GM12874 (cell line): ENCODE data around the gene CTIF.

Experiments
- CTCF ChIP-seq: IDR thresholded peaks from 2 replicates; pipeline ENCODE4 v1.5.1; 2011; ENCODE audit warnings: low read depth, mild to moderate bottlenecking, control low read depth, low read length, moderate library complexity; ENCODE audit not compliant: insufficient read depth

The CTIF gene

DNA sequence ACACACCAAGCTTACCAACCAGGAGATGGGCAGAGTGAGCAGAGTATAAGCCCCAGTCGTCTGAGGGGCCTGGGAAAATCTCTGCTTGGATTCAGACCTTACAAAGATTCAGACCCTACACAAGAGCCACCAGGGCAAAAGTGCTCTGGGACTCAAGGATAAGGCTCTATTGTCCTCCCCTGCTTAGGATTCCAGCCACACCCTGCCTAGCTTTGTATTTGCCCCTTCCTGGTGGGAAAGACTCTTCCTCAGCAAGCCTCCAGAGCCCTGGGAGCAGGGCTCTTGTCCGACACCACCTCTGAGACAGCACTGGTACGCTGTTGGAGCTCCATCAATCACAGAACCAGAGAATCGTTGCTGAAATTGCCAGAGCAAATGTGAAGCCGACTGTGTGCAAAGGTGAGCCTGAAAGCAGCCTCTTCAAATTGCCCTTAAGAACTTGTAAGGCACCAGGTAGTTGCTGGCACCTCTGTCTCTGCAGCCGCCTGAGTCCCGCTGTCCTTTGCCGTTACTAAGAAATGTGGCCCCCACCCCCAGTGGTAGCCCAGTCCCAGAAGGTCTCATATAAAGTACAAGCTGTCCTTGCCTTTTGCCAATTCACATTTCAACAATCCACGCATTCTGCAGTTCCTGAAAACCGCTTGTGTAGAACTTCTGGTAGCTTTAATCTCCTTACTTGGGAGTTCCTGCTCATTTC is 148.7 kb downstream of the CTIF start:
- no peak for TF ChIP-seq CTCF

GRCh38 chr18:48688961-48689360 is 150.1 kb downstream of the CTIF start:
- TF ChIP-seq CTCF, result no peak

DNA sequence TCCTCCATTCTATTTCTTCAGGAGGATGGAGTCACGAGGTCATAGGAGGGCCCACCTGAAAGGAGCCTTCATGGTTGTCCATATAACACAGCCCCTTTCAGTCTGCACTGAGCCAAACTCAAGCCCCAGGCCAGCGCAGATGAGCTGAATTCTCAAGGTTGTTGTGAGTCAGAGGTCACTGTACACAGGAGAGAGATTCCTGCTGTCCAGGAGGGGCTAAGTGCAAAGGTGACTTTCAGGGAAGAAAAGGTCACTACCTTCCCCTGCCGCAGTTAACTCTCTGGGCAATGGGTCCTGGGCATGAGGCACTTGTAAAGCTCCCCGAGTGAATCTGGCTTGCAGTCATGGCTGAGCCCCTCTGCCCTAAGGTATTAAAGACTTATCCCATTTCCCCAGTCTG is 150.7 kb downstream of the CTIF start:
- no peak for TF ChIP-seq CTCF

GRCh38 chr18:48690494-48690893 is 151.7 kb downstream of the CTIF start:
- no peak for TF ChIP-seq CTCF

- TF ChIP-seq CTCF, result no peak
Observed at GRCh38 chr18:48693006-48693405, 154.2 kb downstream of the CTIF start.

- no peak for TF ChIP-seq CTCF
Observed at GRCh38 chr18:48693625-48694262, 154.9 kb downstream of the CTIF start.

- no peak for TF ChIP-seq CTCF
Observed at GRCh38 chr18:48694295-48694694, 155.5 kb downstream of the CTIF start.
